Measurements from ENCODE around the gene TIMM13. TPM values are rescaled to one million over a fixed set of nuclear protein-coding genes. Genes with fewer than 3 reads are reported as not detected.

TIMM13 gene
- total RNA-seq, 1 experiment from 2014 or later, result 188 TPM

DNA sequence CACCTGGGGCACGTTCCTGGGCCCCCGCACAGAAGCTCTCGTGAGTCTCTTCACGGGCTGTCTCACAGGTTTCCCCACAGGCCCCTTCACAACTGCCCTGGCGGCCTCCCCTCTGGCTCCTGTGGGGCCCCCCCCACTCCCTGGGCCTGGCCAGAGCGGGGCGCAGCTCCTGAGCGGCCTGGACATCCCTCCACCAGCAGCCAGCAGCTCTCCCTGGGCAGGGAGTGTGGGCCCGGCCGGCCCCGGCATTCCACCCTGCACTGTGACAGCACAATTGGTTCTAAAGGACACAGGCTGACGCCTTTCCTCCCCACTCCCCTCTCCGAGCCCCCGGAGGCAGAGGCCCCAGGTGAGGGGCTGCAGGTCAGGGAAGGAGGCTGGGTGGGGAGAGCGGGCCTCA is 9.5 kb upstream of the TIMM13 start:
- H3K9me3 Mint-ChIP-seq (ENCODE audit: unreplicated experiment), result peaks cover 8% of the 10 kb centered on the region
- CTCF ChIA-PET, result interaction anchor here (0.7 kb wide), 1 partner anchor 201 kb away, joined by 3 read pairs; the partner anchor contains the start of gene PLEKHJ1

DNA sequence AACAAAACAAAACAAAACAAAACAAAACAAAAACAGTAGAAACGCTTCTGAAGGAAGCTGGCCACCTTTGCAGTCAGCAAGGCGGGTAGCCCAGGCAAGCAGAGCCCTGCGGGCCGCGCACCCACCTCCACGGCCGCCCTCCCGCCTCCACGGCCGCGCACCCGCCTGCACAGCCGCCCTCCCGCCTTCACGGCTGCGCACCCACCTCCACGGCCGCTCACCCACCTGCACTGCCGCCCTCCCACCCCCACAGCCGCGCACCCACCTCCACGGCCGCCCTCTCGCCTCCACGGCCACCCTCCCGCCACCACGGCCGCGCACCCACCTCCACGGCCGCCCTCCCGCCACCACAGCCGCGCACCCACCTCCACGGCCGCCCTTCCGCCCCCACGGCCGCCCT is 9.0 kb upstream of the TIMM13 start:
- Mint-ChIP-seq H3K27me3 (ENCODE audit: insufficient read depth, unreplicated experiment) (no peaks in the 10 kb centered on the region), H3K27ac (ENCODE audit: low read depth, unreplicated experiment) (no peak overlapping the region), H3K9me3 (ENCODE audit: unreplicated experiment) (peaks cover 8% of the 10 kb centered on the region), H3K4me3 (ENCODE audit: unreplicated experiment) (no peak overlapping the region), H3K4me1 (ENCODE audit: insufficient read depth, unreplicated experiment) (no peaks in the 10 kb centered on the region), H3K36me3 (ENCODE audit: insufficient read depth, unreplicated experiment) (peaks cover 50% of the 10 kb centered on the region)
- no TSS peak for BruUV-seq (replicated peaks)
- no peak for TF ChIP-seq CTCF (IDR thresholded peaks at IDR 0.05; ENCODE audit: unreplicated experiment)
- CTCF ChIA-PET, result interaction anchor here (0.7 kb wide), 1 partner anchor 200 kb away, joined by 3 read pairs; the partner anchor contains the start of gene PLEKHJ1
- DNase-seq (ENCODE audit: unreplicated experiment), result no peak
- intact Hi-C loops (cut with micrococcal nuclease), result no loop called here
- POLR2A ChIA-PET, result interaction anchor here (2.5 kb wide), 1 partner anchor 9 kb away, joined by 9 read pairs; the partner anchor contains the start of gene TIMM13

More for the DNA sequence above, 9.5 kb upstream of the TIMM13 start:
- Mint-ChIP-seq H3K4me1 (ENCODE audit: insufficient read depth, unreplicated experiment) (no peaks in the 10 kb centered on the region), H3K27me3 (ENCODE audit: insufficient read depth, unreplicated experiment) (no peaks in the 10 kb centered on the region), H3K4me3 (ENCODE audit: unreplicated experiment) (no peak overlapping the region), H3K36me3 (ENCODE audit: insufficient read depth, unreplicated experiment) (peaks cover 48% of the 10 kb centered on the region), H3K27ac (ENCODE audit: low read depth, unreplicated experiment) (no peak overlapping the region)
- DNase-seq (ENCODE audit: unreplicated experiment), result no peak
- no peak for TF ChIP-seq CTCF (IDR thresholded peaks at IDR 0.05; ENCODE audit: unreplicated experiment)
- intact Hi-C loops (cut with micrococcal nuclease), result no loop called here
- POLR2A ChIA-PET, result interaction anchor here (2.5 kb wide), 1 partner anchor 9 kb away, joined by 9 read pairs; the partner anchor contains the start of gene TIMM13
- no TSS peak for BruUV-seq (replicated peaks)

DNA sequence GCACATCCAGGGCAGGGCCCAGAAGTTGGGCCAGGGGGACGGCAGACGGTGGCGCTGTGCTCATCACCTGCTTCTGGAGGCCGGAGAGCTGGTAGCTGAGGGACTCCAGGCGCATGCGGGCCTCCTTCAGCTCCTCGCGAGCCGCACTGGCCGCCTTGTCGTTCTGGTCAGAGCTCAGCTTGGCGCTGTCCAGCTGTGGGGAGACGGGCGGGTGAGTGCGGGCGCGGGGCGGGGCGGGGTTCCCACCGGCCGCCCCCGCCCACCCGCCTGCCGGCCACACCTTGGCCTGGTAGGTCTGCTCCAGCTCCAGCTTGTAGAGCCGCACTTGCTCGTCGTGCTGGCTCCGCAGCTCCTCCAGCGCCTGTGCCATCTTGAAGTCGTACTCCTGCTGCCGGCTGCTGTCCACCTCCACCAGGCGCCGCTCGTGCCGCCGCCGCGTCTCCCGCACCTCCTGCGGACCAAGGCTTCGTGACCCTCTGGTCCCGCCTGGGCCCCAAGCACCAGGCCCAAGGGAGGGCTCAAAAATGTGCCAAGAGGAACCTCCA is 7.4 kb upstream of the TIMM13 start:
- Mint-ChIP-seq H3K27ac (ENCODE audit: low read depth, unreplicated experiment) (no peak overlapping the region), H3K9me3 (ENCODE audit: unreplicated experiment) (no peaks in the 10 kb centered on the region), H3K4me1 (ENCODE audit: insufficient read depth, unreplicated experiment) (no peaks in the 10 kb centered on the region), H3K27me3 (ENCODE audit: insufficient read depth, unreplicated experiment) (no peaks in the 10 kb centered on the region), H3K4me3 (ENCODE audit: unreplicated experiment) (no peak overlapping the region), H3K36me3 (ENCODE audit: insufficient read depth, unreplicated experiment) (peaks cover 57% of the 10 kb centered on the region)
- no peak for DNase-seq (ENCODE audit: unreplicated experiment)
- intact Hi-C loops (cut with micrococcal nuclease), result no loop called here
- no peak for TF ChIP-seq CTCF (IDR thresholded peaks at IDR 0.05; ENCODE audit: unreplicated experiment)
- no TSS peak for BruUV-seq (replicated peaks)
- CTCF ChIA-PET, result interaction anchor here (0.6 to 1.1 kb wide), 2 partner anchors 22 to 717 kb away, joined by 3 read pairs; partner anchors contain the start of gene LMNB2
- POLR2A ChIA-PET, result interaction anchor here (0.6 kb wide), 1 partner anchor 33 kb away, joined by 4 read pairs; no protein-coding TSS in a partner anchor

- BruUV-seq (replicated peaks), result TSS peak; percentile 18
- POLR2A ChIA-PET, result interaction anchor here (0.6 kb wide), 1 partner anchor 33 kb away, joined by 4 read pairs; no protein-coding TSS in a partner anchor
Observed at GRCh38 chr19:2434267-2434666, 6.9 kb upstream of the TIMM13 start.

More at GRCh38 chr19:2434267-2434666, 6.9 kb upstream of the TIMM13 start:
- CTCF ChIA-PET, result interaction anchor here (0.6 to 1.1 kb wide), 2 partner anchors 22 to 718 kb away, joined by 3 read pairs; partner anchors contain the start of gene LMNB2
- no peak overlapping the region for H3K27ac Mint-ChIP-seq (ENCODE audit: low read depth, unreplicated experiment)
- TF ChIP-seq CTCF (IDR thresholded peaks at IDR 0.05; ENCODE audit: unreplicated experiment), result no peak
- intact Hi-C loops (cut with micrococcal nuclease), result no loop called here
- DNase-seq (ENCODE audit: unreplicated experiment), result no peak
- H3K9me3 Mint-ChIP-seq (ENCODE audit: unreplicated experiment), result no peaks in the 10 kb centered on the region
- no peaks in the 10 kb centered on the region for H3K27me3 Mint-ChIP-seq (ENCODE audit: insufficient read depth, unreplicated experiment)
- no peak overlapping the region for H3K4me3 Mint-ChIP-seq (ENCODE audit: unreplicated experiment)
- H3K36me3 Mint-ChIP-seq (ENCODE audit: insufficient read depth, unreplicated experiment), result peaks cover 61% of the 10 kb centered on the region
- no peaks in the 10 kb centered on the region for H3K4me1 Mint-ChIP-seq (ENCODE audit: insufficient read depth, unreplicated experiment)

All from MCF 10A (cell line).